Stimulated activated CD4-positive, alpha-beta T cell treated with anti-CD3 and anti-CD28 coated beads, Interleukin-12 subunit alpha, Interleukin-12 subunit beta, amount 100 ng/mL, for 4 hours (primary cell): Measurements from ENCODE around the gene EMILIN1.
A peak's percentile ranks its signal among the peaks of the same experiment; 100 is the strongest.

Experiments used
- DNase-seq: peaks from one replicate; pipeline ENCODE4 v3.0.0-alpha.2; 2020

EMILIN1 gene

DNA sequence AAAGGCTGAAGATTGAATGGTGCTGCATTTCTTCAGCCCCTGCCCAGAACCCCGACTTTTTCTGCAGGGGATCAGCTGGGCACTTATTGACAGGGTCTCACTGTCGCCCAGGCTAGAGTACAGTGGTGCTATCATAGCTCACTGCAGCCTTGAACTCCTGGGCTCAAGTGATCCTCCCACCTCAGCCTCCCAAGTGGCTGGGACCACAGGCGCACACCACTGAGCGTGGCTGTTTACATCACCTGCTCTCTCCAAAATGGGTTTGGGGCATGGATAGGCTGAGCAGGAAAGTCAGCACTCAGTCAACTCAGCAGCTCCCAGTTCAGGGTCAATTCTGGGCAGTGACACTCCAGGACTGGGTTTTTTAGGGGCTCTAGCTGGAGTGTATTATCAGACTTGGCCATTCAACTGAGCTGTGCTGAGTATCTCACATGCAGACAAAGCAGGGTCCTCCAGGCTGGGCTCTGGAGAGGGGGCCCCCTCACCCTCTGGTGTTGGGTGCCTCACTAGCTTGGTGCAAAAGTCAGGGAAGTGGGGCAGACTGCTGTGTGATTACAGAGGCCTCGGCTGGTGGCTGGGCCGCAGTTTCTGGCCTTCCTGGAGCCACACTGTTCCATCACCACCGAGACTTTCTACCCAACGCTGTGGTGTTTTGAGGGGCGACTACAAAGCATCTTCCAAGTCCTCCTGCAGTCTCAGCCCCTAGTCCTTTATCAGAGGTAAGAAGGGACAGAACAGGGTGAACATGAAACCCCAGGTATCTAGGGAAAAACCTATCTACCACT, 49.7 kb downstream of the EMILIN1 start:
- DNase-seq: no peak

- DNase-seq: no peak
These were observed 50.5 kb downstream of the EMILIN1 start for GRCh38 chr2:27128668-27129571.

- no peak for DNase-seq
These were observed 52.0 kb downstream of the EMILIN1 start for GRCh38 chr2:27130396-27130795.

GRCh38 chr2:27131429-27131828, 53.0 kb downstream of the EMILIN1 start:
- no peak for DNase-seq

DNA sequence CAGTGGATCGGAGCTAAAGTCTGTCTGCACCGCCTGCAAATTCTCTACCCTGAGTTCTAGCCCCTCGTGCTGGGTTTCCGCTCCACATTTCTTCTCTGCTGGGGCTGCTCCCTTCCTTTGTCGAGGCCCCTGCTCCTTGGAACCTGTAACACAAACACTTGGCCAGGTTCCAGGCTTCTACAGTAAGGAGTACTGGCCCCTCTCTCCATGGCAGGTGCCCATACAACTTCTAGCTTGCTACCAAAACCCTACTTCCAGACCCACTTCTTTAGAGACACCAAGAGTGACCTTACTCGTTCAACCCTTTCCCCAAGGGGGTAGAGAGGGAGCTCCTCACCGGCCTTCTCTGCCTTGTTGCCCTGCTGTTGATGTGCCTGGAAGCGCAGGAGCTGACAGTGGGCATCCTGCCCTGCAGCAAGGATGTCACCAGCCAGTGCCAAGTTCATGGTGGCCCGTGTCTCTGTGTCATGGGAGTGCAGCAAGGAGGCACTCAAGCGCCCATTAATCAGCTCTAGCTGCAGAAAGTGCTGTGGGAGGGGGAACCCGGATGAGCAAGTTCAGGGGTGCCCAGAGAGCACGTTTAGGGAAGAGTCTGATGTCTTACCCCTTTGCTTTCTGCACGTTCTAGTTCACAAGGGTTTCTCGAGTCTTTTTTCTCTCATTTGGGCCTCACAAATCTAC, 54.9 kb downstream of the EMILIN1 start:
- DNase-seq: no peak

- DNase-seq: peak; percentile 99
These were observed 55.7 kb downstream of the EMILIN1 start, which contains the start of gene PREB for GRCh38 chr2:27133905-27134780. Gene PREB (minus strand): TSS chr2:27134636. CDS start chr2:27134421, 215 bp downstream.

- no peak for DNase-seq
These were observed 56.5 kb downstream of the EMILIN1 start for GRCh38 chr2:27134781-27135477.

GRCh38 chr2:27135478-27135955, 57.1 kb downstream of the EMILIN1 start:
- DNase-seq: no peak
